Caki2 (cell line): Measurements from ENCODE around the gene ST6GALNAC6. TPM values are rescaled to one million over a fixed set of nuclear protein-coding genes. Genes with fewer than 3 reads are reported as not detected.
"Not testable (repeated sequence)": the region's sequence is repeated elsewhere in the genome, so short reads cannot be mapped to it uniquely, and the experiment has no call there.

Source experiments
- DNase-seq: peaks from one replicate; pipeline ENCODE4 v3.0.0-alpha.2; 2015; ENCODE audit warnings: low read depth
- in situ Hi-C: cut with HindIII; loops from 2 replicates; pipeline ENCODE4 v1.10.0; 2016; ENCODE audit warnings: low sequenced_read_pairs, low pct_unique_long_range_greater_than_20kb, mixed read lengths
- total RNA-seq: library from RNA; depleted of rRNA; stranded (reverse); fragments of >200 nt; shearing (Covaris generic); gene quantifications from 2 replicates; pipeline ENCODE4 v1.2.3, GENCODE V29; 2014; ENCODE audit warnings: low replicate concordance

ST6GALNAC6 gene
- total RNA-seq, 1 experiment from 2014 or later: 22.8 TPM

DNA sequence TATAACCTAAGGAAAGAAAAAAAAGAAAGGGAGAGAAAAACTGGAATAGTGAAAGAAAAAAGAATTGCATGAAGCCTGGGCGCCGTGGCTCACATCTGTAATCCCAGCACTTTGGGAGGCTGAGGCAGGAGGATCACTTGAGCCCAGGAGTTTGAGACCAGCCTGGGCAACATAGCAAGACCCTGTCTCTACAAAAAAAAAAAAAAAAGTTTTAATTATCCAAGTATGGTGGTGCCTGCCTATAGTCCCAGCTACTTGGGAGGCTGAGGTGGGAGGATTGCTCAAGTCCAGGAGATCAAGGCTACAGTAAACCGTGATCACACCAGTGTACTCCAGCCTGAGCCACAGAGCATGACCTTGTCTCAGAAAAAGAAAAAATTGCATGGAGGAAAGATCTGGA is 17.7 kb downstream of the ST6GALNAC6 start:
- DNase-seq, in situ Hi-C loops: not testable (repeated sequence)

DNA sequence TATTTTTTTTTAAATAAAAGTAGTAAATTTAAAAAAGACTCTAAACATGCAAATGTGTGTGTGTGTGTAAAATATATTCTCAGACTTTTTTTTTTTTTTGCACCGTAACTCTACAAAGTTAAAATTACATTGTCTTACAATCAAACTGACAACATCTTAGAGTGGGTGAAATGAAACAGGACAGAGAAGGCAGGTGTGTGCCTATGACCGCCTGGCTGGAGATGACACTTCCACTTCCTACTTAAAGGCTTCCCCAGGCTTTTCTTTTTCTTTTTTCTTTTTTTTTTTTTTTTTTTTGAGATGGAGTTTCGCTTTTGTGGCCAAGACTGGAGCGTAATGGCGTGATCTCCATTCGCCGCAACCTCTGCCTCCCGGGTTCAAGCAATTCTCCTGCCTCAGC is 19.3 kb downstream of the ST6GALNAC6 start:
- in situ Hi-C loops: no loop called here
- no peak for DNase-seq

DNA sequence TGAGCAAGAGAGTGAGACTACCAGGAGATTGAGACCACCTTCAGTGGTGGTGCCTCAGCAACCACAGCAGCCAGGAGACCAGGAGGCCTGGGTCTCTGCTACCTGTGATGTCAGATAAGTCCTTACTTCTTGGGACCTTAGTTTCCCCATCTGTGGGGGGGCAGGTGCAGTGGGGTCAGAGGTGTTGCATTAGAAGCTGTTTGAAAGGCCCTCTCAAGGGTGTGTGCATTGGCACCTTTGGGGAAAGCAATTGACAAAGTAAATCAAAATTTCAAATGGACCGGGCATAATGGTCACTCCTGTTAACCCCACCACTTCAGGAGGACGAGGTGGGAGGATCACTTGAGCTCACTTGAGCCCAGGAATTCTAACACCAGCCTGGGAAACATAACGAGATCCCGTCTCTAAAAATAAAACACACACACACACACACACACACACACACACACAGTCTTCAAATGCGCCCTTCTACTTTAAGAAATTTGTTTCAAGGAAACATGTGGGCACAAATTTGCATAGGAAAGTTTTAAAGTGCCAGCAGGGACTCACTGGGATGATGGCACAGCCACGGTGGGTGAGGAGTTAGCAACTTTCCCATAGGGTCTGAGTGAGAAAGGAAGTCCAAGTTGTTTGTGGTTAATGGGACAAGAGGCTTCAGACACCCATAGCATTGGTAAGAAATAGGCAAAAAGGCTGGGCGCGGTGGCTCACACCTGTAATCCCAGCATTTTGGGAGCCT is 20.6 kb downstream of the ST6GALNAC6 start:
- in situ Hi-C loops: no loop called here
- DNase-seq: no peak

DNA sequence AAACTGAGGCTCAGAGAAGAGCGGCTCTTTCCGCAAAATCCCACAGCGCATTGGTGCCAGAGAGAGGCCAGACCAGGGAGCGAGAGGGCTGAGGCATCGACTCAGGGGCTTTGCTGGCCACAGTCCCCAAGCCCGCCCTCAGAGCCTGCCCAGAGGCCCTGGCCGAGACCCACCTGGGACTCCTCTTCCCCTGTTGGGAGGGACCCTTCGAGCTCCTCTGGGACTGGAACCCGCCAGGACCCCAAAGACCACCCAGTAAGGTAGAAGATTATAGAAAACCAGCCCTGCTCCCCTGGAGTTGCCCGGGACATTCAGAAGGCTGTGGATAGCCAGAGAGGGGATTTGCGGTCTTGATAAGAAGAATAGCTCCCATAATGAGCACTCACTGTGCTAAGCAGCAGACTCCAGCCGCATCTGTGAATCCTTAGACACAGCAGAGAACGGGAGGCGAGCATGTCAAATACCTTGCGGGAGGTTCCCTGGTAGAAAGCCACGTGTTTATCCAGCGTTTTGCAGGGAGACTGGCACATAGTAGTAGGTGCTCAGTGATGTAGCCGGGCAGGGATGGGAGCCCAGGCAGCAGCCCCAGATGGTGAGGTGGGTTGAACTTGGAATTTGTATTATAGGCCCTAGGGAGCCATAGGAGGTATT is 21.3 kb downstream of the ST6GALNAC6 start:
- DNase-seq: no peak
- in situ Hi-C loops: no loop called here

DNA sequence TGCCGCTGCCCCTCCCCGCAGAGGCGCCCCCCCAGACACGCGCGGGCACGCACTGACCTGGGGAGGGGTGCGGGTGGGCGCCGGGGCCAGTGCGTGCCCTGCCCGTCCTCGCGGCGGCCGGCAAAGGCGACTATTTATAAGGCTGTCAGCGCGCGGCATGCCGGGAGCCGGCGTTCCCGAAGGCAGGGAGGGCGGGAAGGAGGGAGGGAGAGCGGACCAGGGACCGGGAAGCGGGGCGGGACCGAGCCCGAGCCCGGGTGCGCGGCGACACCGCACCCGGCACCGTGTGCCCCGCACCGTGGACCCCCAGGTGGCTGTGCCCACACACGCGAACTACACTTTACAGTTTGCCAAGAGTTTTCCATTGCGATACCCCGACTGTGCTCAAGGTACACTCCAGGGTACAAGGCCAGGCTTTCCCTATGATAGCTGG is 21.8 kb downstream of the ST6GALNAC6 start, which contains the start of gene AK1:
AK1 (minus strand) TSS at position 110 of the 433 bp plus-strand sequence. CDS start 3,058 bp downstream, outside the sequence.
- no peak for DNase-seq
- in situ Hi-C loops: no loop called here

DNA sequence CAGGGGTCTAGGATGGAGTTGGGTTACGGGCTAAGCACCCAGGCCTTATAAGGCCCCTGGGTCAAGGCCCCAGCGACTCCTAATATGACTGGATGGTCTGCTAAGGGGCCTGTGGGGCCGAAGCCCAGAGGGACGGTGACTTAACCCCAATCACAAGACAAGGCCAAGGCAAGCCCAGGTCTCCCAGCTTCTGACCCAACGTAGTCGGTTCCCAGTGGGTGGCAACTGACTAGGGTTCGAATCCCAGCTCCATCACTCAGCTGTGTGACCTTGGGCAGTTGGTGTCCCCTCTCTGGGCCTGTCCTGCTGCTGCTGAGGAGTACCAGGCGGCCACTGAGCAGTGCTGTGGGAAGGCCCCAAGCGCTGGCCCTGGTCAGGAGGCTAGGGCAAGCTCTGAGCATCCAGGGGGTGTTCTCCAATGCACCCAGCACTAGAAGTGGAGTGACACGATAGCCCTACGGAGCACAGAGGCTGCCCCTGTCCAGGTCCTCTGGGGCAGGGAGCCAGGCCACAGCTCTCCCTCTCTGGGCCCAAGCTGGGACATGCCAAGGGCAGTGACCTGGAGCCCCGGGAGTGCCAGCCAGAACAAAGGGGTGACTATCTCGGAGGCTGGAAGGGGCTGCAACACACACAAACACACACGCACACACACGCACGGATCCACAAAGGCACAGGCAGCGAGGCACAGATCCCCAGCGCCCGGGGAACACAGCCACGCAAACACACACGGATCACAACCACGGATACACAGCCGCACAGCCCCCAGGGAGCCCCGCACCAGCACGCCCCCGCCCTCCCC is 22.4 kb downstream of the ST6GALNAC6 start:
- in situ Hi-C loops: no loop called here

DNA sequence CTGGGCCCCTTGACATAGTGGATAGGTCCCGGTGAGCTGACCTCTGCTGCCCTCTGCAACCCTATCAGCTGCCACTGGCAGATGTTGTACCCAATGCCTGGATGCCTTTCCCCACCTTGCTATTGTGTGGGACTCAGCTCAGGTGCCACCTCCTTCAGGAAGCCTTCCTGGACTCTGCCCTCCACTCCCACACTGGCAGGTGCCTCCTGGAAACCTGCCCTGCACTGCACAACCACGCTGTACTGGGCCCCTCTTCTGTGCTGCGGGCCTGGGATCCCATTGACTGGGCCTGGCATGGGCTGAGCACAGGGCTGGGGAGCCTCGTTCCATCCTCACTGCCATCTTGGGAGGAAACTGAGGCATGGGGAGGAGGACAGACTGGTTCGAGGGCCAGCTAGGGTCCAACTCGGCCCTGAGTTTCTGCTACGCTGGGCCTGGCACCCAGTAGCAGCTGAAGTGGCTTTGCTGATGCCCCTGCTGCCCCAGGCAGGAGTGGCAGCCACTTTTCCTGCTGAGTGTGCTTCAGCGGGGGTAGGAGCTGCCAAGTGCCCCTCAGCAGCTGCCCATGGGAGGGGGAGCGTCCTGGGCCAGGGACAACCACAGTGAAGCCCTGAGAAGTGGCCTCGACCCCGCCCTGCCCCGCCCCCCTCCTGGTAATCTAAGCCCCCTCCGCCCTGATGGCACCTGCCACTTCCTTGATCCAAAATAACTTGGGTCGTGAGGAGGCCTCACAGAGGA is 23.2 kb downstream of the ST6GALNAC6 start:
- DNase-seq: no peak
- in situ Hi-C loops: no loop called here

More for the DNA sequence above, 22.4 kb downstream of the ST6GALNAC6 start:
- no peak for DNase-seq

DNA sequence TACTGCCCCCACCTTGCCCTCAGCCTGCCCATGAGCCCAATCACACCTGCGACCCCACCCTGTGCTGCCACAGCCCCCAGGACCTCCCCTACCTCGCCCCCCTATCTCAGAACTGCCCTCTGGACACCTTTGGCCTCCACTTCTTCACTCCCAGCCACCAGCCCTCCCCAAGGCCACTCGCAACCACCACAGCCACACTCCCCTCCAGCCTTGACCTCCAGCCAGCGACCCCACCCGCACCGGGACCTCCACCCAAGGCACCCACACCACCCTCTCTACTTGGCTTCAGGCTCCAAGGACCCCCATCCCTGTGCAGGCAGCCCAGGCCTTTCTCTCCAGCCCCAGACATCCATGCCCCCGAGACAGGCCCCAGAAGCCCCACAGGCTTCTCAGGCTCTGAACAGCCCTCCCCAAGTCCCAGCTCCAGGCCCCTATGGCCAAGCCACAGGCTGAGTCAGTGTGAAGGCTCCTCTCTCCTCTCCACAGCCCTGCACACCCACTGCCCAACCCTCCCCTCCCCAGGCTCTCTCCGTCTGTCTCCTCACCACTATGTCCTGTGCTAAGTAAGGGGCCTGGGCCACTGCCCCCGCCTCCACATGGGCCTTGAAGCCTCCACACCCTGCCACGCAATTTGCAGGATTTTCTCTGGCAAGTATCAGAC is 24.0 kb downstream of the ST6GALNAC6 start:
- DNase-seq: no peak
- in situ Hi-C loops: no loop called here

DNA sequence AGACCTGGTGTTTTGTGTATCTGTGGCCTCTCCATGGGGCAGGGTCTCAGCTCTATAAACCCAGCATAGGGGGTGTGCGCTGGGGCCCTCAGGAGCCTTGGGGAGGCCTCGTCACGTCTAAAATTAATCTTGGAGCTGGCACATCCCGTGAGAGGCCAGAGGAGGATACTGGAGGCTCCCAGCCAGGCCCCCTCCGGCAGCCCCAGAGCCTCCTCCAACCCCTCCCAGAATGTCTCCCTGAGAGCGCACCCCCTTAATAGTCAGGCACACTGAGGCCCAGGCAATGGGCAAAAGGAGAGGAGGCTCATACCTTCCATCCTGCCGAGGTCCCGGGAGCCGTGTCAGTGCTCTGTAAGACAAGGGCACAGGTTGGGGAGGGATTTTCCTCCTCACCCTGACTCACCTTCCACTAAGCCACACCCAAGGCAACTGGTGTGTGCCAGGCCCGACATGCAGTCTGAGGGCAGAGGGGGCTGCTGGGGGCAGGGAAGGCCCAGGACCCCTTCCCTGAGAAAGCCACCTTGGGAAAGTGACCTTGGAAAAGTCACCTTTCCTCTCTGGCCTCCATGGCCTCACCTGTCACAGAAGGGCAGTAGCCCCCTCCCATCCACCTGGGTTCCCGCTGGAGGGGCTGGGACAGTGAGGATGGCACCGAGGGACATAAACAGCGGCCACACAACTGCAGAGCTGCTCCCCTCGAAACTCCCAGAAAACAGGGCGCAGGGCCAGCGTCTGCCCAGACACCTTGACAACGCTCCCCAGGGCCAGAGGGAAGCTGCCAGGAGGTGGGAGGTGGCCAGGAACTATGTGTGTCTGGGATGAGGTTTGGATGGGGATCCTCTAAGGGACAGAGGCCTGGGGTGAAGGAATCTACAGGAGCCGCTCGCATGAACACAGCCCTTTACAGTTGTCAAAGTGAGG is 24.8 kb downstream of the ST6GALNAC6 start:
- DNase-seq: no peak
- in situ Hi-C loops: no loop called here

DNA sequence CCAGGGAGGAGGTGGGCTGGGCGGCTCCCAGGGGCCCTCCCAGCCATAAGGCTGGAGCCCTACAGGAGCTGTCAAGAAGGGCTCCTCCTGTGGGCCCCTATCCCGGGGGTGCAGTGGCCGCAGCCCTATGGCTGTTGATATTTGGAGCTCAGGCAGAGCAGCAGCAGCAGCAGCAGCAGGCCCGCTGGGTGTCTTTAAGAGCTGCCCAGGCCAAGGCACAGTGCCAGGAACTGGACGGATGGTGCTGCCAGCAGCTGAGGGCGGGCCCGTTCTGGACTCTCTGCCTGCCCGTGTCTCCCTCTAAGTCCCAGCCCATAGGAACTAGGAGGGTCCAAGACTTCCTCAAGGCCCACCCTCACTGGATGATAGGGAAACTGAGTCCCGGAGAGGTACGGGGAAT is 25.5 kb downstream of the ST6GALNAC6 start:
- in situ Hi-C loops: no loop called here
- DNase-seq: no peak

DNA sequence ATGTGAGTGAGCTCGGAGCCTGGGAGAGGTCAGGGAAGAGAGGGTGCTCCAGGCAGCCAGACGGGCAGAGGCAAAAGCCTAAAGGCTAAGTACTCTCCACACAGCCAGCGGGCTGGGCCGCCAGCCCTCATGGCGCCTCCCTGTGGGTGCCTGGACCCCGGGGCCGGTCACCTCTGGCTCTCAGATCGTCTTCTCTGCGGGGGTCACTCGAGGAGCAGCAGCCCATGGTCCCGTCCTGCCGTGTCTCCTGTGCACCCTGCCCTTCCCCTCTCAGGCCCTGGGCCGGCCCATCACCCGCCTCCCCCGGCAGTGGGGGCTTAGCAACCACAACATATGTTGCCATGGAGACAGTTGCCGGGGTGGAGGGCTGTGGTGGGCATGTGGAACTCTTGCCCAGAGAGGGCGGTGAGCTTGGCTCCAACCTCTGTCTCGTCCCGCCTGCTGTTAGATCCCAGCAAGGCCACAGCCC is 26.1 kb downstream of the ST6GALNAC6 start:
- DNase-seq: no peak
- in situ Hi-C loops: no loop called here

DNA sequence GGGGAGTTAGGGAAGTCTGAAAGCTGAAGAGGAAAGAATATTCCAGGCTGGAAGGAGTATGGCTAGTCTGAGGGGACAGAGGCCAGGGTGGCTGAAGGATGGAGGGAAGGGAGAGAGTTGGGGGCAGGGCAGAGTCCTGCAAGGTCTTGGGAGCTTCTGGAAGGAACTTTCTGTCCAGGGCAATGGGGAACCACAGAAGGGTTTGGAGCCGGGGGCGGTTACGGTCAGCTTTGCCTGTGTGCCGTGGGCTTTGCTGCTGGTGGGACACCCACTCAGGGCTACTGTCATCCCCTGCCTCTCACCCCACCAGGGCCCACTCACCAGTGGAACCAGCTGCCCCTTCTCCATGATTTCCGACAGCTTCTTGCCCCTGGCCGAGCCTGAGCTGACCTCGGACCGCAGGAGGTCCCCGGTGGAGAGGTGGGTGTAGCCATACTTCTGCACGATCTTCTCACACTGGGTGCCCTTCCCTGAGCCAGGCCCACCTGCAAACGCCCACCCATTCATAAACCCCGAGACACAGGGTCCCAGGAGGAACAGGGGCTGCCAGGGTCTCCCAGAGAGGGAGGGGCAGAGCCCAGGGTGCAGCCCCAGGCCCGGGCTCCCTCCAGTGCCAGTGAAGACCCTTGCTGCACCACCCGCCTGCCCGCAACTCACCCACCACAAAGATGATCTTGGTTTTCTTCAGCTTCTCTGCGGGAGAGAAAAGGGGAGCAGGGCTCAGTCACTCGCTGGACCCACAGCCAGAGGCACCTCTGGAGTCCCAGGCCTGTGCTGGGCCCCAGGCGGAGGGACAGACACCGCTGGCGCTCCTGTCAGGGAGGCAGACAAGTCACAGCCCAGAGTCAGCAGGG is 26.8 kb downstream of the ST6GALNAC6 start:
- in situ Hi-C loops: no loop called here
- DNase-seq: no peak

DNA sequence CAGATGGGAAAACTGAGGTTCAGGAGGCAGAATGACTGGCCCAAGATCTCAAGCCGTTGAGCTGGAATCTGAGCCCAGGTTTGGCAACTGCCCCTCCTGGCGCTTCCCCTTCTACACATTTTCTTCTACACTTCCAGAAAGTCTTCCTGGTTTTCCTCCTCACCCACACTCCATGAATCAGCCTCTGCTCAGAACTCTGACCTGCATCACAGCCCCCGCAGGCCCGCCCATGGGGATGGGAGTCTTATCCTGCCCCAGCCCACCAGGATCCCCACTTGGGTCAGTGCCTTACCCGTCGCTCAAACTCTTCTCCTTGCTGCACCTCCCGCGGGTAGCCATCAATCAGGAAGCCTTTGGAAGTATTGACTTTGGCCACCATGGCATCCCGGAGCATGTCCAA is 27.9 kb downstream of the ST6GALNAC6 start:
- in situ Hi-C loops: no loop called here
- DNase-seq: no peak

DNA sequence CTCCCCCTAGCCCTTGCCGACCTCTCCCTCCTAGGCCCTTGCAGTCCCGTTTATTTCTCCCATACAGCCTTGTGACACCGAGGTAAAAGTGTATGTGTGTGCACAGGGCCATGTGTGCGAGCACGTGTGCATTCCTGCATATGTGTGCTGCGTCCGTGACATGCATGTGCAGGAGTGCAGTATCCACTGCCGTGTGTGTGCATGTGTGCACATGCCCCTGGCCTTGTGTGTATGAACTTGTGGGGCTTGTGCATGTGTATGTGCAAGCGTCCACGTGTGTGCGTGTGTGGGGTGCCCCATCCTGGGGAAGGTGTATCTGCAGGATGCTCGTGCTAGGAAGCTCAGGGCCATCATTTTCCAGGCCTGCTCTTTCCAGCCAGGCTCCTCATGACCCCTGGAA is 28.5 kb downstream of the ST6GALNAC6 start:
- in situ Hi-C loops: no loop called here
- DNase-seq: no peak

DNA sequence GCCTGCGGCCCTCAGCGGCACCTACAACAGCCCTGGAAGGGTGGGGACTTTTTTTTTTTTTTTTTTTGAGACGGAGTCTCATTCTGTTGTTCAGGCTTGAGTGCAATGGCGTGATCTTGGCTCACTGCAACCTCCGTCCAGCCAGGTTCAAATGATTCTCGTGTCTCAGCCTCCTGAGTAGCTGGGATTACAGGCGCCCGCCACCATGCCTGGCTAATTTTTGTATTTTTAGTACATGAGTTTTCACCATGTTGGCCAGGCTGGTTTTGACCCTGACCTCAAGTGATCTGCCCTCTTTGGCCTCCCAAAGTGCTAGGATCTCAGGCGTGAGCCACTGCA is 29.3 kb downstream of the ST6GALNAC6 start:
- in situ Hi-C loops, DNase-seq: not testable (repeated sequence)
